Adrenal gland (tissue), 5 donors: ENCODE results near the gene SAV1.
"Not testable (repeated sequence)": the region's sequence is repeated elsewhere in the genome, so short reads cannot be mapped to it uniquely, and the experiment has no call there.

Experiments
- POLR2A ChIP-seq, 2 donors: fragments of 450-650 bp; IDR thresholded peaks; one replicate each; pipeline ENCODE4 v1.6.1; 2017; ENCODE audit warnings: antibody characterized with exemption in 2 of 2, mild to moderate bottlenecking in 2 of 2, moderate library complexity in 1 of 2
- TF ChIP-seq, protein P1 (sequence below), 6 experiments: fragments of 450-650 bp in 4 of 6; fragments of 200-600 bp in 2 of 6; sonication (generic) in 1 of 6; IDR thresholded peaks; 1 replicate in 5 of 6; 2 replicates in 1 of 6; pipeline versions ENCODE4 v1.5.1 to v1.8.0; 2016 to 2021; ENCODE audit warnings: antibody characterized with exemption in 6 of 6, mild to moderate bottlenecking in 2 of 6, moderate library complexity in 1 of 6
- donor health status: DM: no; HTN: no; CAD: no.

DNA sequence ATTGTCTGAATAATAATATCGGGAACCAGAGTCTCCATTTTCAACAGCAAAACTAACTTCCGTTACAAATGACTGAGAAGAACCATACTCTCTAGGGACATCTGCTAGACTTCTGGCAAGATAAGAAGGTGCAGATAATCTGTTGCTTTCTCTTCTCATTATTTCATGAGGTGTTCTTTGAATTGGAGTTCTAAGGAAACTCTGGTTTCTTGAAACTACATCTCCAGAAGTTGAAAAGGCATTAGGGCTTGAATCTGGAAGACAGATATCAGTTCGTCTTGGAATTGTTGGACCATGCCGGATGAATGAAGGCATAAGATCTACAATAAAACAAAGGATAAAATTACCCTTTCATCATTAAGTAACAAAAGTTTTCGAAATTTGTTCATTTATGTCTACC is 2.8 kb downstream of the SAV1 start:
- TF ChIP-seq POLR2A (IDR thresholded peaks at IDR 0.05): not testable (repeated sequence)
- TF ChIP-seq, protein P1, sequence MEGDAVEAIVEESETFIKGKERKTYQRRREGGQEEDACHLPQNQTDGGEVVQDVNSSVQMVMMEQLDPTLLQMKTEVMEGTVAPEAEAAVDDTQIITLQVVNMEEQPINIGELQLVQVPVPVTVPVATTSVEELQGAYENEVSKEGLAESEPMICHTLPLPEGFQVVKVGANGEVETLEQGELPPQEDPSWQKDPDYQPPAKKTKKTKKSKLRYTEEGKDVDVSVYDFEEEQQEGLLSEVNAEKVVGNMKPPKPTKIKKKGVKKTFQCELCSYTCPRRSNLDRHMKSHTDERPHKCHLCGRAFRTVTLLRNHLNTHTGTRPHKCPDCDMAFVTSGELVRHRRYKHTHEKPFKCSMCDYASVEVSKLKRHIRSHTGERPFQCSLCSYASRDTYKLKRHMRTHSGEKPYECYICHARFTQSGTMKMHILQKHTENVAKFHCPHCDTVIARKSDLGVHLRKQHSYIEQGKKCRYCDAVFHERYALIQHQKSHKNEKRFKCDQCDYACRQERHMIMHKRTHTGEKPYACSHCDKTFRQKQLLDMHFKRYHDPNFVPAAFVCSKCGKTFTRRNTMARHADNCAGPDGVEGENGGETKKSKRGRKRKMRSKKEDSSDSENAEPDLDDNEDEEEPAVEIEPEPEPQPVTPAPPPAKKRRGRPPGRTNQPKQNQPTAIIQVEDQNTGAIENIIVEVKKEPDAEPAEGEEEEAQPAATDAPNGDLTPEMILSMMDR (IDR thresholded peaks at IDR 0.05): not testable (repeated sequence)
